ENCODE data around the gene OSBPL9. TPM values are rescaled to one million over a fixed set of nuclear protein-coding genes. Genes with fewer than 3 reads are reported as not detected.

Gene OSBPL9
- total RNA-seq, 2 experiments from 2014 or later, result 58.6 to 87.8 TPM

DNA sequence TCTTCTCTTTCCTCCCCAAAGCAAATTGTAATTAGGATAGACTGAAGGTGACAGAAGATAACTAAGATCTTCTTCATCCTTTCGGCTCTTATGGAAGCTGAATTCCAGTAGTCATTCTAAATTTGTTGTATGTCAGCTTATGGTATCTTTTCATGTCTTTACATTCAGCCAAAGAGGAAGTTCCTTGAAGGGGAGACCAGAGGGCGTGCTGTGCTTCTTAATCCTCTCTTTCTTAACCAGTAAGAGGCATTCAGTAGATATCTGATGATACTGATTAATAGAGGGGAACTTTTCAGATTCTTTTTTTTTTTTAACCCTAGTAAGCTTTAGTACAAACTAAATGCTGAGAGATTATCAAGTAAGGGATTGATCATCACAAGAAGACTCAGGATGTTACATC lies 102.3 kb downstream of the OSBPL9 start:
- no peak for TF ChIP-seq EZH2phosphoT487 (IDR thresholded peaks at IDR 0.05; ENCODE audit: borderline replicate concordance, low read depth, low read length)
- TF ChIP-seq, protein P1, sequence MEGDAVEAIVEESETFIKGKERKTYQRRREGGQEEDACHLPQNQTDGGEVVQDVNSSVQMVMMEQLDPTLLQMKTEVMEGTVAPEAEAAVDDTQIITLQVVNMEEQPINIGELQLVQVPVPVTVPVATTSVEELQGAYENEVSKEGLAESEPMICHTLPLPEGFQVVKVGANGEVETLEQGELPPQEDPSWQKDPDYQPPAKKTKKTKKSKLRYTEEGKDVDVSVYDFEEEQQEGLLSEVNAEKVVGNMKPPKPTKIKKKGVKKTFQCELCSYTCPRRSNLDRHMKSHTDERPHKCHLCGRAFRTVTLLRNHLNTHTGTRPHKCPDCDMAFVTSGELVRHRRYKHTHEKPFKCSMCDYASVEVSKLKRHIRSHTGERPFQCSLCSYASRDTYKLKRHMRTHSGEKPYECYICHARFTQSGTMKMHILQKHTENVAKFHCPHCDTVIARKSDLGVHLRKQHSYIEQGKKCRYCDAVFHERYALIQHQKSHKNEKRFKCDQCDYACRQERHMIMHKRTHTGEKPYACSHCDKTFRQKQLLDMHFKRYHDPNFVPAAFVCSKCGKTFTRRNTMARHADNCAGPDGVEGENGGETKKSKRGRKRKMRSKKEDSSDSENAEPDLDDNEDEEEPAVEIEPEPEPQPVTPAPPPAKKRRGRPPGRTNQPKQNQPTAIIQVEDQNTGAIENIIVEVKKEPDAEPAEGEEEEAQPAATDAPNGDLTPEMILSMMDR (conservative IDR thresholded peaks at IDR 0.05; ENCODE audit: low read length), result 0 out of 2 replicates have a peak, but pooled peaks have one; percentile 20
- Histone ChIP-seq H3K27ac (ENCODE audit: low read depth, low read length, poor library complexity, severe bottlenecking) (no peak overlapping the region), H2AFZ (ENCODE audit: low read length) (no peak overlapping the region), H3K9me3 (ENCODE audit: low read length) (no peaks in the 10 kb centered on the region), H4K20me1 (ENCODE audit: insufficient read depth, low read length) (no peaks in the 10 kb centered on the region), H3K4me1 (ENCODE audit: insufficient read depth, low read length, poor library complexity, severe bottlenecking) (no peaks in the 10 kb centered on the region), H3K36me3 (ENCODE audit: insufficient read depth, low read length) (no peaks in the 10 kb centered on the region), H3K4me3 (ENCODE audit: low read depth, low read length, poor library complexity, severe bottlenecking) (no peak overlapping the region), H3K9me2 (ENCODE audit: insufficient read depth, low read length) (no peaks in the 10 kb centered on the region), H3K79me2 (ENCODE audit: insufficient read depth, low read depth, low read length) (no peaks in the 10 kb centered on the region), H3K4me2 (ENCODE audit: low read length) (no peak overlapping the region)
- no TSS peak for BruUV-seq (replicated peaks)
- ChIA-PET CTCF (ENCODE audit: unreplicated experiment) (no interaction called here), POLR2A (interaction anchor here (0.6 to 0.7 kb wide), 3 partner anchors 14 to 940 kb away, joined by 3 read pairs; no protein-coding TSS in a partner anchor)
- no peak for DNase-seq (ENCODE audit: low spot score)
- intact Hi-C loops (cut with micrococcal nuclease; ENCODE audit: unreplicated experiment), result no loop called here

DNA sequence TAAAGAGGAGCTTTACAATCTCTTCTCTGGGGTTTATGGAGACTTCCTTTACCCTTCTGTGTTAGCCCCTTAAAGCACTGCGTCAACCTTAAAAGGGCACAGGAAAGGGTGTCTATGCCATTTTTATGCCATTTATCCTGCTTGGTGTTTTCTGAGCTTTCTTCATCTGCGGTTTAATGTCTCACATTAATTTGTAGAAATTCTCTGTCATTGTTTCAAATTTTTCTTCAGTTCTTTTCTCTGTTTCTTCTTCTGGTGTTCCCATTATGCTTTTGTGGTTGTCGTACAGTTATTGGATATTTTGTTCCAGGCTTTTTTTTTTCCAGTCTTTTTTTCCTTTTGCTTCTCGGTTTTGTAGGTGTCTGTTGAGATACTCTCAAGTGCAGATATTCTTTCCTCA lies 107.9 kb downstream of the OSBPL9 start:
- Histone ChIP-seq H3K9me3 (ENCODE audit: low read length) (no peaks in the 10 kb centered on the region), H3K36me3 (ENCODE audit: insufficient read depth, low read length) (no peaks in the 10 kb centered on the region), H2AFZ (ENCODE audit: low read length) (no peak overlapping the region), H3K9me2 (ENCODE audit: insufficient read depth, low read length) (no peaks in the 10 kb centered on the region), H3K4me1 (ENCODE audit: insufficient read depth, low read length, poor library complexity, severe bottlenecking) (peaks cover 23% of the 10 kb centered on the region), H3K79me2 (ENCODE audit: insufficient read depth, low read depth, low read length) (no peaks in the 10 kb centered on the region; the same call in 1 of the 2 replicates), H3K4me3 (ENCODE audit: low read depth, low read length, poor library complexity, severe bottlenecking) (no peak overlapping the region), H4K20me1 (ENCODE audit: insufficient read depth, low read length) (no peaks in the 10 kb centered on the region), H3K27ac (ENCODE audit: low read depth, low read length, poor library complexity, severe bottlenecking) (no peak overlapping the region), H3K4me2 (ENCODE audit: low read length) (no peak overlapping the region)
- no peak for DNase-seq (ENCODE audit: low spot score)
- intact Hi-C loops (cut with micrococcal nuclease; ENCODE audit: unreplicated experiment), result no loop called here
- ChIA-PET POLR2A (interaction anchor here (0.7 kb wide), 1 partner anchor 155 kb away, joined by 3 read pairs; no protein-coding TSS in a partner anchor), CTCF (ENCODE audit: unreplicated experiment) (no interaction called here)
- TF ChIP-seq, protein P1 (conservative IDR thresholded peaks at IDR 0.05; ENCODE audit: low read length), result no peak
- no TSS peak for BruUV-seq (replicated peaks)

DNA sequence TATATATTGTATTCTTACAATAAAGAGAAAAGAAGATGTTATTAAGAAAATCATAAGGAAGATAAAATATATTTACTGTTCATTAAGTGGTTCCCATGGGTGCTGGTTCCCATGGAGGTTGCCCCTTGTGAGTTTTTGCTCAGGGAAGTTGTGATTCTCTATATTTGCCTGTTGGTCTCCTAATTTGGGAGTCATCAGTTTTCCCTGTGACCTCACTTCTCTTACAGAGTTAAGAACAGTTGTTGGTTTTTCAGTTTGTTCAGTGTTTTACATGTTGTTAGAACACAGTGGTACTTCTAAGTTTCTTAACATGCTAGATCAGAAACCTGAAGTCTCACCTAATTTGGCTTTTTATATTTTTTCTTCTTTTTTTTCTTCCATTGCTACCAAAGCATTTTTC lies 109.2 kb downstream of the OSBPL9 start:
- Histone ChIP-seq H3K4me2 (ENCODE audit: low read length) (no peak overlapping the region), H3K9me2 (ENCODE audit: insufficient read depth, low read length) (no peaks in the 10 kb centered on the region), H3K79me2 (ENCODE audit: insufficient read depth, low read depth, low read length) (peaks cover 12% of the 10 kb centered on the region), H3K9me3 (ENCODE audit: low read length) (no peaks in the 10 kb centered on the region), H3K36me3 (ENCODE audit: insufficient read depth, low read length) (no peaks in the 10 kb centered on the region), H4K20me1 (ENCODE audit: insufficient read depth, low read length) (no peaks in the 10 kb centered on the region), H3K4me3 (ENCODE audit: low read depth, low read length, poor library complexity, severe bottlenecking) (no peak overlapping the region), H3K4me1 (ENCODE audit: insufficient read depth, low read length, poor library complexity, severe bottlenecking) (peaks cover 26% of the 10 kb centered on the region), H3K27ac (ENCODE audit: low read depth, low read length, poor library complexity, severe bottlenecking) (no peak overlapping the region), H2AFZ (ENCODE audit: low read length) (no peak overlapping the region)
- TF ChIP-seq, protein P1 (conservative IDR thresholded peaks at IDR 0.05; ENCODE audit: low read length), result no peak
- no peak for TF ChIP-seq EZH2phosphoT487 (IDR thresholded peaks at IDR 0.05; ENCODE audit: borderline replicate concordance, low read depth, low read length)
- intact Hi-C loops (cut with micrococcal nuclease; ENCODE audit: unreplicated experiment), result no loop called here
- CTCF ChIA-PET (ENCODE audit: unreplicated experiment), result no interaction called here
- no peak for DNase-seq (ENCODE audit: low spot score)
- POLR2A ChIA-PET, result interaction anchor here (0.6 kb wide), 1 partner anchor 10 kb away, joined by 3 read pairs; no protein-coding TSS in a partner anchor
- BruUV-seq (replicated peaks), result no TSS peak

Data from OCI-LY7 (cell line).